HepG2 (cell line): ENCODE data around the gene TTBK1. TPM values are rescaled to one million over a fixed set of nuclear protein-coding genes. Genes with fewer than 3 reads are reported as not detected.

Experiments used
- ATAC-seq: fragments of 200-7000 bp; cut with Tn5 transposase; 3 replicates; pipeline ENCODE4 v1.9.1; 2020; ENCODE audit warnings: mild to moderate bottlenecking, moderate library complexity
- BruUV-seq: library from RNA; stranded (reverse); fragments of 400-500 nt; replicated peaks from 2 replicates; lab custom pipeline; 2021; lab: Mats Ljungman, UMichigan
- CTCF ChIA-PET: fragments of 300-600 bp; formaldehyde crosslinking; extraction: SDS; loops from one replicate; lab custom pipeline; 2021; ENCODE audit warnings: low total read pairs, inconsistent platforms, low intra/inter-chr PET ratio; lab: Yijun Ruan, JAX
- POLR2A ChIA-PET: fragments of 350-600 bp; sonication (Branson Sonifier 250); formaldehyde crosslinking; loops from one replicate; lab custom pipeline; 2020; ENCODE audit warnings: antibody characterized with exemption, inconsistent platforms; lab: Yijun Ruan, JAX
- DNase-seq: peaks from one replicate; pipeline ENCODE4 v3.0.0-alpha.2; 2015; ENCODE audit warnings: low spot score
- FAIRE-seq: peaks from 3 replicates; lab custom pipeline; 2011; peaks lifted over from hg19 to GRCh38; lab: Jason Lieb, UNC
- H2AFZ ChIP-seq: one replicate; pipeline ENCODE4 v1.6.1; 2011; ENCODE audit warnings: low read length, inconsistent platforms
- H3K27ac ChIP-seq: fragments of 300-600 bp; 3 replicates; pipeline ENCODE4 v1.8.0; 2011; ENCODE audit warnings: mixed run types, mild to moderate bottlenecking, mixed read lengths, low read length, inconsistent platforms; ENCODE audit not compliant: insufficient read depth; ENCODE audit errors: extremely low read length
- H3K27me3 ChIP-seq, 2 experiments: fragments of 200-600 bp in 1 of 2; 2 replicates in 1 of 2; 3 replicates in 1 of 2; pipeline versions ENCODE4 v1.6.0 to v1.8.0; 2011; ENCODE audit warnings: low read length in 2 of 2, mild to moderate bottlenecking in 2 of 2, moderate library complexity in 2 of 2, inconsistent platforms in 1 of 2; ENCODE audit not compliant: insufficient read depth in 2 of 2, control insufficient read depth in 1 of 2
- H3K36me3 ChIP-seq, 2 experiments: fragments of 200-600 bp in 1 of 2; replicated peaks in 1 of 2; 2 replicates in 1 of 2; 3 replicates in 1 of 2; pipeline versions ENCODE4 v1.5.1 to v1.8.0; 2011; ENCODE audit warnings: low read length in 2 of 2, inconsistent platforms in 1 of 2; ENCODE audit not compliant: insufficient read depth in 2 of 2, control insufficient read depth in 1 of 2
- H3K4me1 ChIP-seq: 2 replicates; pipeline ENCODE4 v1.5.1; 2012; ENCODE audit warnings: low read length, inconsistent platforms; ENCODE audit not compliant: insufficient read depth
- H3K4me2 ChIP-seq: 2 replicates; pipeline ENCODE4 v1.6.0; 2011; ENCODE audit warnings: low read depth, low read length, inconsistent platforms
- H3K4me3 ChIP-seq, 3 experiments: fragments of 200-600 bp in 1 of 3; sonication (generic), shearing (Covaris generic) in 1 of 3; replicated peaks in 1 of 3; 2 replicates each; pipeline ENCODE4 v1.5.1; 2011 to 2016; ENCODE audit warnings: low read length in 3 of 3, inconsistent platforms in 2 of 3, low read depth in 2 of 3, mild to moderate bottlenecking in 2 of 3, control low read depth in 1 of 3, mixed read lengths in 1 of 3; ENCODE audit not compliant: insufficient read depth in 1 of 3
- H3K79me2 ChIP-seq: one replicate; pipeline ENCODE4 v1.6.1; 2011; ENCODE audit warnings: low read length, inconsistent platforms; ENCODE audit not compliant: insufficient read depth
- H3K9ac ChIP-seq: 2 replicates; pipeline ENCODE4 v1.6.0; 2011; ENCODE audit warnings: mild to moderate bottlenecking, low read depth, low read length, inconsistent platforms; ENCODE audit not compliant: insufficient read depth
- H3K9me3 ChIP-seq: 2 replicates; pipeline ENCODE4 v1.5.1; 2012; ENCODE audit warnings: mild to moderate bottlenecking, low read length
- H4K20me1 ChIP-seq: 2 replicates; pipeline ENCODE4 v1.6.0; 2011; ENCODE audit warnings: inconsistent platforms, mild to moderate bottlenecking, low read length, moderate library complexity; ENCODE audit not compliant: insufficient read depth
- ARID5B ChIP-seq: IDR thresholded peaks from 2 replicates; pipeline ENCODE4 v1.4.0; 2020; ENCODE audit warnings: mild to moderate bottlenecking, missing genetic modification reagents
- ZBTB40 ChIP-seq, 2 experiments: fragments of 450-650 bp in 1 of 2; sonication (generic) in 1 of 2; formaldehyde crosslinking in 1 of 2; IDR thresholded peaks; 2 replicates each; pipeline versions ENCODE4 v1.6.1 to v1.8.0; 2016 to 2022; ENCODE audit warnings: antibody characterized with exemption in 1 of 2, mild to moderate bottlenecking in 1 of 2, missing genetic modification reagents in 1 of 2
- ZNF121 ChIP-seq: sonication (generic); formaldehyde crosslinking; IDR thresholded peaks from 2 replicates; pipeline ENCODE4 v1.5.0; 2020; ENCODE audit warnings: mild to moderate bottlenecking, missing genetic modification reagents
- ZNF512 ChIP-seq: sonication (generic); formaldehyde crosslinking; IDR thresholded peaks from 2 replicates; pipeline ENCODE4 v1.4.0; 2020; ENCODE audit warnings: mild to moderate bottlenecking, missing genetic modification reagents
- ZNF792 ChIP-seq: IDR thresholded peaks from 2 replicates; pipeline ENCODE4 v1.6.1; 2016
- WGBS: methylation state at CpG from one replicate; pipeline ENCODE4 v1.1.6; 2017; ENCODE audit warnings: low lambda C conversion rate; 5-methylcytosine and 5-hydroxymethylcytosine counted together
- in situ Hi-C: cut with HindIII; loops from 2 replicates; pipeline ENCODE4 v1.10.0; 2017; ENCODE audit warnings: low pct_unique_long_range_greater_than_20kb; ENCODE audit not compliant: extremely low pct_ligation_motif_present
- intact Hi-C: fragments of 100-400 bp; cut with micrococcal nuclease; formaldehyde crosslinking; loops from one replicate; pipeline ENCODE4 v1.10.0; 2022; ENCODE audit not compliant: unreplicated experiment
- polyA plus RNA-seq, 8 experiments: library from polyadenylated mRNA; depleted of rRNA in 3 of 8; stranded (reverse) in 7 of 8; unstranded in 1 of 8; fragments of >200 nt; fragmentation: Illumina TruSeq in 4 of 8; extraction: Trizol in 4 of 8; gene quantifications; 2 replicates each; pipeline versions ENCODE4 v1.2.1 to v1.2.3, GENCODE V29; 2011 to 2016; ENCODE audit warnings: low read depth in 4 of 8, missing spikeins in 1 of 8, mixed read lengths in 1 of 8; ENCODE audit not compliant: insufficient read depth in 1 of 8
- total RNA-seq, 5 experiments: library from RNA; depleted of rRNA; stranded (reverse); fragments of >200 nt; fragmentation: Illumina TruSeq; extraction: Trizol; gene quantifications; 2 replicates each; pipeline ENCODE4 v1.2.3, GENCODE V29; 2016; ENCODE audit warnings: low read depth in 1 of 5

The TTBK1 gene
- total and polyA plus RNA-seq, 2 of the 13 experiments (the other 11 are each of a cell fraction or from before 2014, with no cell fraction given): 0.24 to 0.33 TPM

GRCh38 chr6:43231053-43231452 is 12.2 kb upstream of the TTBK1 start (continued):
- TF ChIP-seq ARID5B (CRISPR knock-in tag): no peak

GRCh38 chr6:43231735-43232450 is 11.4 kb upstream of the TTBK1 start:
- DNase-seq (no peak), FAIRE-seq (no peak), ATAC-seq (no peak)
- no TSS peak for BruUV-seq
- Histone ChIP-seq H3K9me3 (no peaks in the 10 kb centered on the region), H3K79me2 (peaks cover 6% of the 10 kb centered on the region), H4K20me1 (no peaks in the 10 kb centered on the region), H3K27ac (no peak overlapping the region), H2AFZ (no peak overlapping the region), H3K9ac (no peak overlapping the region), H3K36me3 (no peaks in the 10 kb centered on the region), H3K4me1 (peaks cover 21% of the 10 kb centered on the region), H3K4me3 (no peak overlapping the region), H3K4me2 (no peak overlapping the region), H3K27me3 (peaks cover 0 to 23% of the 10 kb centered on the region in 2 experiments; a peak in 2 of 5 replicates)
- in situ Hi-C loops (no loop called here), intact Hi-C loops (no loop called here)
- ChIA-PET CTCF (no interaction called here), POLR2A (no interaction called here)
- whole genome bisulfite sequencing: 10% methylated on average over 3 of the region's 3 CpGs
- no peak for TF ChIP-seq ZNF792
- 0 out of 2 replicates have a peak, but pooled peaks have one; percentile 2 for TF ChIP-seq ZBTB40 (IDR thresholded peaks at IDR 0.05)
- no peak for TF ChIP-seq ZBTB40 (CRISPR knock-in tag; IDR thresholded peaks at IDR 0.05)
- TF ChIP-seq ZNF121 (CRISPR knock-in tag): peak; percentile 57; the same call in 1 of the 2 replicates
- TF ChIP-seq ZNF512: peak; percentile 80; the same call in 1 of the 2 replicates
